ENCODE data around the gene PATJ.
"Not testable (repeated sequence)": the region's sequence is repeated elsewhere in the genome, so short reads cannot be mapped to it uniquely, and the experiment has no call there.

Gene PATJ, protein sequence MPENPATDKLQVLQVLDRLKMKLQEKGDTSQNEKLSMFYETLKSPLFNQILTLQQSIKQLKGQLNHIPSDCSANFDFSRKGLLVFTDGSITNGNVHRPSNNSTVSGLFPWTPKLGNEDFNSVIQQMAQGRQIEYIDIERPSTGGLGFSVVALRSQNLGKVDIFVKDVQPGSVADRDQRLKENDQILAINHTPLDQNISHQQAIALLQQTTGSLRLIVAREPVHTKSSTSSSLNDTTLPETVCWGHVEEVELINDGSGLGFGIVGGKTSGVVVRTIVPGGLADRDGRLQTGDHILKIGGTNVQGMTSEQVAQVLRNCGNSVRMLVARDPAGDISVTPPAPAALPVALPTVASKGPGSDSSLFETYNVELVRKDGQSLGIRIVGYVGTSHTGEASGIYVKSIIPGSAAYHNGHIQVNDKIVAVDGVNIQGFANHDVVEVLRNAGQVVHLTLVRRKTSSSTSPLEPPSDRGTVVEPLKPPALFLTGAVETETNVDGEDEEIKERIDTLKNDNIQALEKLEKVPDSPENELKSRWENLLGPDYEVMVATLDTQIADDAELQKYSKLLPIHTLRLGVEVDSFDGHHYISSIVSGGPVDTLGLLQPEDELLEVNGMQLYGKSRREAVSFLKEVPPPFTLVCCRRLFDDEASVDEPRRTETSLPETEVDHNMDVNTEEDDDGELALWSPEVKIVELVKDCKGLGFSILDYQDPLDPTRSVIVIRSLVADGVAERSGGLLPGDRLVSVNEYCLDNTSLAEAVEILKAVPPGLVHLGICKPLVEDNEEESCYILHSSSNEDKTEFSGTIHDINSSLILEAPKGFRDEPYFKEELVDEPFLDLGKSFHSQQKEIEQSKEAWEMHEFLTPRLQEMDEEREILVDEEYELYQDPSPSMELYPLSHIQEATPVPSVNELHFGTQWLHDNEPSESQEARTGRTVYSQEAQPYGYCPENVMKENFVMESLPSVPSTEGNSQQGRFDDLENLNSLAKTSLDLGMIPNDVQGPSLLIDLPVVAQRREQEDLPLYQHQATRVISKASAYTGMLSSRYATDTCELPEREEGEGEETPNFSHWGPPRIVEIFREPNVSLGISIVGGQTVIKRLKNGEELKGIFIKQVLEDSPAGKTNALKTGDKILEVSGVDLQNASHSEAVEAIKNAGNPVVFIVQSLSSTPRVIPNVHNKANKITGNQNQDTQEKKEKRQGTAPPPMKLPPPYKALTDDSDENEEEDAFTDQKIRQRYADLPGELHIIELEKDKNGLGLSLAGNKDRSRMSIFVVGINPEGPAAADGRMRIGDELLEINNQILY (N-terminal part only)

DNA sequence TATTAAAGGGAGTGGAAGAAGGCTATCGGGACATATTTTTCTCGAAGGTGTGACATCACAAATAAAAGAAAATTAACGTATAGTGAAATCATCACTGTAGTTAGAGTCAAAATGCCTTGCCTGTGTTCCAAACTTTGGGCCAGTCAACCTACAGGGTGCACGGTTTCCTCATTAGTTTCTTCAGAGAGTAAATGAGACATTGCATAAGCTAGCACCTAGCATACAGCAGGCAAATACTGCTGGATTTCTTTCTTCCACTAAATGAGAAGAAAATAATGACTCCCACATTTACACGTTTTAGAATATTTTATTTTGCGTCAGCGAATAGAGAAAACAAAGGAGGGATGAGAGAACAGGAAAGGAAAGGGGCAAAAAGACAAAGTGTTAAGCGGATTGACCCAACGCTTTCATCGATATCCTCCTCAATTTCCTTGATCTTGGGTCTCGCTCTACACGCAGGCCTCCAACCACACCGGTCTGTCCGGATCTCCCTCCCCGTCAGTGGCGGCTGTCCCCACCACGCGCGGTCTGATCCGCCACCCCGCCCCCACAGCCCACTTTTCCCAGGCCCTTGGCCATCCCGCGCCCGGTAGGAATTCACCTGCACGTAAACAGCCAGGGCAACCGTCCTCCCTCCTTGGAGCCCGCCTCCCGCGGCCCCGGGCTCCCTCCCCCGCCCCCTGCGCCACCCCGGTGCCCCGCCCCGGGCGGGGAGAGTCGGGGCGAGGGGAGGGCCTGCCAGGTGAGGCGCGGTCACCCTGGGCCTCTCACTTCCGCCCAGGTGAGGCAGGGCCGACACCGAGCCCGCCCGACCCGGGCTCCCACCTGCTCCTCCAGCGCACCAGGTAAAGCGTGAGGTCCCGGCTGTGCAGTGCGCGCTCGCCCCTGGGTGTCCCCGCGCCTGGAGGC, at the start of gene PATJ:
PATJ (plus strand) TSS at position 770 of the 909 bp plus-strand sequence. CDS start 20,413 bp downstream, outside the sequence.
- TF ChIP-seq, protein P1, sequence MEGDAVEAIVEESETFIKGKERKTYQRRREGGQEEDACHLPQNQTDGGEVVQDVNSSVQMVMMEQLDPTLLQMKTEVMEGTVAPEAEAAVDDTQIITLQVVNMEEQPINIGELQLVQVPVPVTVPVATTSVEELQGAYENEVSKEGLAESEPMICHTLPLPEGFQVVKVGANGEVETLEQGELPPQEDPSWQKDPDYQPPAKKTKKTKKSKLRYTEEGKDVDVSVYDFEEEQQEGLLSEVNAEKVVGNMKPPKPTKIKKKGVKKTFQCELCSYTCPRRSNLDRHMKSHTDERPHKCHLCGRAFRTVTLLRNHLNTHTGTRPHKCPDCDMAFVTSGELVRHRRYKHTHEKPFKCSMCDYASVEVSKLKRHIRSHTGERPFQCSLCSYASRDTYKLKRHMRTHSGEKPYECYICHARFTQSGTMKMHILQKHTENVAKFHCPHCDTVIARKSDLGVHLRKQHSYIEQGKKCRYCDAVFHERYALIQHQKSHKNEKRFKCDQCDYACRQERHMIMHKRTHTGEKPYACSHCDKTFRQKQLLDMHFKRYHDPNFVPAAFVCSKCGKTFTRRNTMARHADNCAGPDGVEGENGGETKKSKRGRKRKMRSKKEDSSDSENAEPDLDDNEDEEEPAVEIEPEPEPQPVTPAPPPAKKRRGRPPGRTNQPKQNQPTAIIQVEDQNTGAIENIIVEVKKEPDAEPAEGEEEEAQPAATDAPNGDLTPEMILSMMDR (conservative IDR thresholded peaks at IDR 0.05; ENCODE audit: low read length): no peak
- peak; percentile 33 for DNase-seq (ENCODE audit: low read depth)
- H3K4me3 ChIP-seq (ENCODE audit: low read length): peak within 1 kb of the TSS; percentile 76

DNA sequence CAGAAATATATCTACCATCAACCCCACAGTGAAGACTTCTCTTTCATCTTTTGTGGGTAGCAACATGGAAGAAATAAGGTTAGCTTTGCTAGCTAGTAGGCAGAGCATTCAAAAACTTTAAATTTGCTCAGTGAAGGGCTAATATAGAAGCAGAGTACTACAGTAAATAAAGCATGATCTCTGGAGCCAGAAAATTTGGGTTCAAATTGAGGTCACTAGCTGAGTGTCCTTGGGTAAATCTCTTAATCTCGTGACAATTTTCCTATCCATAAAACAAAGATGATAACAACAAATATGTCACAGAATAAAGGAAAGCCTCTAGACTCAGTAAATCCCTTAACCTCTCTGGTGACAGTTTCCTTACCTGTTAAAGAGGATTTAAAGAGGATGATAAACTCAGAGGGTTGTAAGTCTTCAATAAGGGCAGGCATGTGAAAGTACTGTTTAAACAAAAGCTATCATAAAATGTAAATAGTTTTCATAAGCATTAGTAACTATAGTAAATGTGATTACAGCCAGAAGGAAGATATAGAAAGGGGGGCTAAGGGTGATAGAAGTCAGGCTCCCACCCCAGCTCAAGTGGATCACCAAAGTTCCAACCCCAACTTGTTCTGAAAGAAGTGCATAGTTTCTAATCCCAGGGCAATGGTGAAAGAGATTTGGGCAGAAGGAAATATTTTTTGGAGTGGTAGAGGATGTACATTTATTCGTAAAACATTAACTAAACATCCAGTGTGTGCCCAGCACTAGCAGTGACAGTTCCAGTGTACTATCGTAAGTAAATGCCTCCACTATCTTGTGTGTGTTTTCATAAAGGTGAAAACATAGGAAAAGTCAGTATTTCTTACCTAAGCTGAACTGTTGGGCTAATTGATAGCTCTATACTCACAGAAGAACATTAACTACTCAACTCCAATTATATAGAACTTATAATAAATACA, 42.1 kb upstream of the PATJ start:
- no peak for DNase-seq (ENCODE audit: low read depth)
- no peak overlapping the region for H3K4me3 ChIP-seq (ENCODE audit: low read length)
- TF ChIP-seq, protein P1 (conservative IDR thresholded peaks at IDR 0.05; ENCODE audit: low read length): no peak

DNA sequence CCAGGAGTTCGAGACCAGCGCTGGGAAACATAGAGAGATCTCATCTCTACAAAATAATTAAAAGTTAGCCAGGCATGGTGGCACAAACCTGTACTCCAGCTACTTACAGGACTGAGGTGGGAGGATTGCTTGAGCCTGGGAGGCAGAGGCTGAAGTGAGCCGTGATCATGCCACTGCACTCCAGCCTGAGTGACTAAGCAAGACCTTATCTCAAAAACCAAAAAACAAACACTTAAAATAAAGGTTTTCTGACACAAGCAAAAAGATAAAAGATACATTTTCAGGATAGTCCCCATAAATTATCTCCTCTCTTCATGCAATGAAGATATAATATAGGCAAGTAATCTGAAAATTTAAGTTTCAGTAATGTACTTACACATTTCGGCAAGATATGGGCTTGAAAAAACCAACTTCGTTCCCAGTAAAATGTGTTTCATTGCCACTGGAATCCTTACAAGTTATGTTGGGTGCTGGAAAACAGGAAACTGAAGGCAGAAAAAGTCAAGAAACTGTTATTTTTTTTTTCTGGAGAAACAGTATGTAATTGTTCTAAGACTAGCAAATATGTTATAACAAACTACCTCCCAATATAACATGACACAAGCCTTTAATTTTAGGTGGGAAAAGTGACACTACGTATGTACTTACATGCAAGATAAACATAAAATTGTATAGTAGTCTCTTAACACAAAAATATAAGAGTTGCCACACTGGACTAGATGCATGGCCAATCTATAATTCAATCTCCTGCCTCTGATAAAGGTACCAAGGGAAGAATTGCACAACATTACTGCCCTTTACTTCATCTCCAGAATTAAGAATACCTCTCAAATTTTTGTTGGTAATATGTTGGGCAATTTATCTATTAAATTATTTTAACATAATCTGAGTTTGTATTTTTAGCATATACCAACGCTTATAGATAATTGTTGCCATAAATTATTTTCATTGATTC, 33.0 kb upstream of the PATJ start:
- no peak overlapping the region for H3K4me3 ChIP-seq (ENCODE audit: low read length)
- DNase-seq (ENCODE audit: low read depth): no peak
- TF ChIP-seq, protein P1 (conservative IDR thresholded peaks at IDR 0.05; ENCODE audit: low read length): no peak

DNA sequence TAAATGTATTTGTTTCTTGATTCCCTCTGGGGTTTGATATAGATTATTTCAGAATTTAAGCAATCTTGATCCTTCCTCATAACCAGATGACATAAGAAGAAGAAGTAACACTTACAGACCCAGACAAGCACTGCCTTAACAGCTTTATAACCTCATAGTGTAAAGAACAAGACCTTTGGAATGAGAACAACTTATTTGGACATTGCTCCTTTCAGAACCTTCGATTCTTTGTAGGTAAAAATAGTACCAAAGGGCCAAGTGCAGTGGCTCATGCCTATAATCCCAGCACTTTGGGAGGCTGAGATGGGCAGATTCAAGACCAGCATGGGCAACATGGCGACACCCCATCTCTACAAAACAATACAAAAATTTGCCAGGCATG, 32.4 kb upstream of the PATJ start:
- TF ChIP-seq, protein P1 (conservative IDR thresholded peaks at IDR 0.05; ENCODE audit: low read length): no peak
- H3K4me3 ChIP-seq (ENCODE audit: low read length): no peak overlapping the region
- DNase-seq (ENCODE audit: low read depth): no peak

DNA sequence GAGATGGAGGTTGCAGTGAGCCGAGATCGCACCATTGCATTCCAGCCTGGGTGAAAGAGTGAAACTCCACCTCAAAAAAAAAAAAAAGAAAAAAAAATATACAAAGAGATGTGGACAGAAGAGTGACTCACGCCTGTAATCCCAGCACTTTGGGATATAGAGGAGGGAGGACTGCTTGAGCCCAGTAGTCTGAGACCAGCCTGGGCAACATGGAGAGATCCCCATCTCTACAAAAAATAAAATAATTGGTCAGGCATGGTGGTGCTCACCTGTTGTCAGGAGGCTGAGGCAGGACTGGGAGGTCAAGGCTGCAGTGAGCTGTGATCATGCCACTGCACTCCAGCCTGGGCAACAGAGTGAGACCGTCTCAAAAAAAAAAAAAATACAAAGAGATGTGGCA, 31.0 kb upstream of the PATJ start:
- H3K4me3 ChIP-seq (ENCODE audit: low read length): not testable (repeated sequence)
- peak; percentile 12 for DNase-seq (ENCODE audit: low read depth)
